GM12878 (cell line): ENCODE data around the gene PI4KB. TPM values are rescaled to one million over a fixed set of nuclear protein-coding genes. Genes with fewer than 3 reads are reported as not detected.

Source experiments
- ATF3 ChIP-seq: IDR thresholded peaks from 2 replicates; pipeline ENCODE4 v1.6.1; 2011; ENCODE audit warnings: low read depth, mild to moderate bottlenecking, low read length, moderate library complexity, borderline replicate concordance; ENCODE audit errors: extremely low read depth
- BHLHE40 ChIP-seq, 2 experiments: fragments of 450-650 bp in 1 of 2; IDR thresholded peaks; 2 replicates each; pipeline ENCODE4 v1.6.1; 2011 to 2017; ENCODE audit warnings: low read depth in 2 of 2, borderline replicate concordance in 1 of 2, improper control_type of control experiment in 1 of 2, low read length in 1 of 2, mild to moderate bottlenecking in 1 of 2
- CREB1 ChIP-seq: IDR thresholded peaks from 2 replicates; pipeline ENCODE4 v1.6.1; 2012; ENCODE audit warnings: low read depth, mild to moderate bottlenecking, inconsistent platforms
- CTCF ChIP-seq, 3 experiments: IDR thresholded peaks in 2 of 3; conservative IDR thresholded peaks in 1 of 3; 2 replicates each; pipeline ENCODE4 v1.5.1; 2011; ENCODE audit warnings: low read depth in 3 of 3, low read length in 3 of 3, mild to moderate bottlenecking in 3 of 3, control low read depth in 2 of 3, moderate library complexity in 2 of 3, inconsistent platforms in 1 of 3, mixed read lengths in 1 of 3; ENCODE audit not compliant: control insufficient read depth in 2 of 3, insufficient read depth in 1 of 3; ENCODE audit errors: extremely low read depth in 1 of 3
- E2F4 ChIP-seq: IDR thresholded peaks from 2 replicates; pipeline ENCODE4 v1.6.1; 2012; ENCODE audit warnings: low read depth, low read length, improper control_type of control experiment
- EZH2 ChIP-seq: IDR thresholded peaks from 2 replicates; pipeline ENCODE4 v1.6.1; 2012; ENCODE audit warnings: low read depth, mild to moderate bottlenecking, control low read depth, inconsistent platforms, low read length, borderline replicate concordance; ENCODE audit not compliant: control insufficient read depth
- FOXK2 ChIP-seq: fragments of 450-650 bp; IDR thresholded peaks from 2 replicates; pipeline ENCODE4 v1.6.1; 2017; ENCODE audit warnings: mild to moderate bottlenecking, moderate library complexity
- GATAD2B ChIP-seq: fragments of 450-650 bp; conservative IDR thresholded peaks from 2 replicates; pipeline ENCODE4 v1.6.1; 2017; ENCODE audit warnings: low read depth, mild to moderate bottlenecking, moderate library complexity
- IRF5 ChIP-seq: fragments of 450-650 bp; IDR thresholded peaks from 2 replicates; pipeline ENCODE4 v1.6.1; 2017; ENCODE audit warnings: borderline replicate concordance
- KAT2A ChIP-seq: conservative IDR thresholded peaks from 2 replicates; pipeline ENCODE4 v1.6.1; 2011; ENCODE audit warnings: low read depth, low read length; ENCODE audit not compliant: control insufficient read depth
- PKNOX1 ChIP-seq: fragments of 450-650 bp; IDR thresholded peaks from 2 replicates; pipeline ENCODE4 v1.6.1; 2016; ENCODE audit warnings: mild to moderate bottlenecking
- RAD51 ChIP-seq: fragments of 450-650 bp; IDR thresholded peaks from 2 replicates; pipeline ENCODE4 v1.6.1; 2016; ENCODE audit warnings: moderate library complexity, mild to moderate bottlenecking, inconsistent platforms
- RELB ChIP-seq: fragments of 450-650 bp; IDR thresholded peaks from 2 replicates; pipeline ENCODE4 v1.6.1; 2017; ENCODE audit warnings: low read depth, mild to moderate bottlenecking, moderate library complexity
- TBL1XR1 ChIP-seq: IDR thresholded peaks from 2 replicates; pipeline ENCODE4 v1.6.1; 2012; ENCODE audit warnings: low read depth, low read length, improper control_type of control experiment
- USF2 ChIP-seq: IDR thresholded peaks from 2 replicates; pipeline ENCODE4 v1.6.1; 2011; ENCODE audit warnings: low read depth, low read length, improper control_type of control experiment, borderline replicate concordance
- YBX1 ChIP-seq: fragments of 450-650 bp; IDR thresholded peaks from 2 replicates; pipeline ENCODE4 v1.6.1; 2016; ENCODE audit warnings: antibody characterized with exemption
- YY1 ChIP-seq: IDR thresholded peaks from 2 replicates; pipeline ENCODE4 v1.6.1; 2011; ENCODE audit warnings: low read depth, mild to moderate bottlenecking, low read length
- ZBTB33 ChIP-seq: fragments of 450-650 bp; IDR thresholded peaks from 2 replicates; pipeline ENCODE4 v1.6.1; 2017; ENCODE audit warnings: mild to moderate bottlenecking
- polyA plus RNA-seq, 11 experiments: library from polyadenylated mRNA; depleted of rRNA in 4 of 11; unstranded in 6 of 11; stranded (reverse) in 5 of 11; fragments of >200 nt; fragmentation: Nextera tagmentation in 4 of 11; fragmentation: Illumina TruSeq in 1 of 11; extraction: Ambion mirVana in 4 of 11; extraction: Trizol in 1 of 11; gene quantifications; 1 replicate in 1 of 11; 2 replicates in 10 of 11; pipeline versions ENCODE4 v1.2.1 to v1.2.3, GENCODE V29; 2011 to 2016; ENCODE audit warnings: inconsistent platforms in 2 of 11, missing spikeins in 2 of 11, low read depth in 1 of 11
- total RNA-seq, 4 experiments: library from RNA; depleted of rRNA in 3 of 4; stranded (reverse); fragments of >200 nt in 3 of 4; fragmentation: Illumina TruSeq in 1 of 4; extraction: Trizol in 1 of 4; gene quantifications; 2 replicates each; pipeline versions ENCODE4 v1.2.1 to v1.2.3, GENCODE V29; 2013 to 2021

Gene PI4KB
- total and polyA plus RNA-seq, 10 of the 15 experiments (the other 5 are each of a cell fraction or from before 2014, with no cell fraction given), result 3.3 to 88.3 (median 51.7) TPM

- TF ChIP-seq USF2 (no peak), RELB (peak; percentile 8; the same call in 1 of the 2 replicates), BHLHE40 (IDR thresholded peaks at IDR 0.05; ENCODE audit: borderline replicate concordance in 1 of 2, low read depth in 2 of 2, low read length in 1 of 2) (no peak), E2F4 (no peak), KAT2A (no peak), PKNOX1 (0 out of 2 replicates have a peak, but pooled peaks have one; percentile 7), ZBTB33 (no peak; the same call in 1 of the 2 replicates), EZH2 (no peak), YY1 (no peak), GATAD2B (no peak), YBX1 (0 out of 2 replicates have a peak, but pooled peaks have one; percentile 36), IRF5 (no peak), TBL1XR1 (no peak), ATF3 (no peak), CREB1 (no peak), FOXK2 (no peak), CTCF (IDR thresholded peaks at IDR 0.05 in 2 of 3, conservative IDR thresholded peaks at IDR 0.05 in 1 of 3; ENCODE audit: control insufficient read depth in 2 of 3, extremely low read depth in 1 of 3, insufficient read depth in 1 of 3, low read depth in 3 of 3, low read length in 3 of 3) (no peak), RAD51 (no peak)
Observed at GRCh38 chr1:151326619-151327222, 495 bp downstream of the PI4KB start (continued).
